DND-41 (cell line): ENCODE results near the gene RAD54L.

Experiments used
- EZH2 ChIP-seq: IDR thresholded peaks from 3 replicates; pipeline ENCODE4 v1.6.1; 2012; ENCODE audit warnings: borderline replicate concordance, low read depth, mild to moderate bottlenecking, moderate library complexity, low read length, inconsistent platforms; ENCODE audit not compliant: severe bottlenecking
- TF ChIP-seq, protein P1 (sequence below): IDR thresholded peaks from 2 replicates; pipeline ENCODE4 v1.5.1; 2012; ENCODE audit warnings: borderline replicate concordance, low read length, moderate library complexity, mild to moderate bottlenecking; ENCODE audit not compliant: poor library complexity, severe bottlenecking; ENCODE audit errors: extremely low read depth

DNA sequence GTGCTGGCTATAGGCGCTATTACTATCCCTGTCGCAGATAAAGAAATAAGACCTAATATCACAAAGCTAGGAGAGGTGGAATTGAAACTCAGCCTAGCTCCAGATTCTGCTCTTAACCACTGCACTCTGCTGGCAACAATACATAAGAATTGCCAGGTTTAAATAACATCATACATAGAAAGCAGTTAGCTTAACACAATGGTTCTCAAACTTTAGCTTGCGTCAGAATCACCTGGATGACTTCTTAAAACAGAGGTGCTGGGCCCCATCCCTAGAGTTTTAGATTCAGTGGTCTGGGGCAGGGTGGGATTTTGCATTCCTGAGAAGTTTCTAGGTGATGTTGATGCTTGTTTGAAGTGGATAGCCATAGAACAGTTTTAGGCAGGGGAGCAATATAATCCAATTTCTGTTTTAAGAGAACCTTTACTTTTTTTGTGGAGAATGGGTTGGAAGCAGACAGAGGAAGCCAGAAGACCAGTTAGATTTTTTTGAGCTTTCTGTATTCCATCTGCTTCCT lies 48.3 kb upstream of the RAD54L start:
- TF ChIP-seq, protein P1, sequence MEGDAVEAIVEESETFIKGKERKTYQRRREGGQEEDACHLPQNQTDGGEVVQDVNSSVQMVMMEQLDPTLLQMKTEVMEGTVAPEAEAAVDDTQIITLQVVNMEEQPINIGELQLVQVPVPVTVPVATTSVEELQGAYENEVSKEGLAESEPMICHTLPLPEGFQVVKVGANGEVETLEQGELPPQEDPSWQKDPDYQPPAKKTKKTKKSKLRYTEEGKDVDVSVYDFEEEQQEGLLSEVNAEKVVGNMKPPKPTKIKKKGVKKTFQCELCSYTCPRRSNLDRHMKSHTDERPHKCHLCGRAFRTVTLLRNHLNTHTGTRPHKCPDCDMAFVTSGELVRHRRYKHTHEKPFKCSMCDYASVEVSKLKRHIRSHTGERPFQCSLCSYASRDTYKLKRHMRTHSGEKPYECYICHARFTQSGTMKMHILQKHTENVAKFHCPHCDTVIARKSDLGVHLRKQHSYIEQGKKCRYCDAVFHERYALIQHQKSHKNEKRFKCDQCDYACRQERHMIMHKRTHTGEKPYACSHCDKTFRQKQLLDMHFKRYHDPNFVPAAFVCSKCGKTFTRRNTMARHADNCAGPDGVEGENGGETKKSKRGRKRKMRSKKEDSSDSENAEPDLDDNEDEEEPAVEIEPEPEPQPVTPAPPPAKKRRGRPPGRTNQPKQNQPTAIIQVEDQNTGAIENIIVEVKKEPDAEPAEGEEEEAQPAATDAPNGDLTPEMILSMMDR: no peak
- no peak for TF ChIP-seq EZH2
